ENCODE measurements around the gene ADAMTS5.

Gene ADAMTS5

DNA sequence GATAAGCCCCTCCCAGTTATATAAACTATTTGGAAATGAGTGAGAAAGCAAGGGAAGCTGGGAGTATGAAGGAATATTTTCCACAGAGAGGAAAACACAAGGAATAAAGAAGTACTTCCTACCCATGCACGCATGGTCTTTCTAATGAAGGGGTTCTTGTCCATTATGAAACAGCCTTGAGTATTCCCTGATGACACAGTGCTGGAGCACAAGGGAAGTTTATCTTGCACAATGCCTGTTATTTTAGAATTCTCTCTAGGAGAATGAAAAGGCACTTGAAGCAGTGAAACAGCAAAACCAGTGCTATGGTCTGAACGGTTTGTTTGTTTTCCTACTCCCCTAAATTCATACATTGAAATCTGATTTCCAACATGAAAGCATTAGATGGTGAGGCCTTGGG is 83.1 kb downstream of the ADAMTS5 start:
- DNase-seq, result no peak

DNA sequence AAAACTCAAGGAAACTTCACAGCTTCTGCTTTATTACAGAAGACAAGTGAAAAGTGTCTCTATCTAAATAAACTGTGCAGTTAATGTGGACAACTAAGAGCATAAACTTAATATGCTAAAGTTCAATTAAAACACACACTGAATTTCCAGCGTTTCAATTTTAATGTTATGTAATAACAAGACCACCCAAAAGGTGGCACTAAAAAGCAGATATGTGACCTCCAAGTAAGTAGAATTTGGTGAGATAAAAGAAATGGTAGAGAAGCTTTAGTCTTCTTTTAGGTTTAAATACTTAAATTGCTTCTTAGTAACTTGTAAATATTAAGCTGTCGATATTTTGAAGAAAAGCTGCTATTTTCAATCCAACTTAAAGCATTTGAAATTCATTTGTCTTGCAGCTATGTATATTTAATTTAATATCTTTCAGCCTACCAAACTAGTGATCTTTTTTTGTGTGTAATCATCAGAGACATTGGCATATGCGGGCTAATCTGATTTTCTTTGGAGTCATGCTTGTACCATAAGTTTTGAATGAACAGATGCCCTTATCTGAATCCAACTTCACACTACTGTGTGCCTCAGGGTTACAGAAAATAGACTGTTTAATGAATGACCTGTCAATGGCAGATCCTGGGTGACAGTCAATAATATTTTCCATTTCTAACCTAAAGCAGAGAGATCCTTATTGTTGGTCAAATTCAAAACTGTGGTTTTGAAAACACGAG is 85.2 kb downstream of the ADAMTS5 start:
- DNase-seq, result no peak

DNA sequence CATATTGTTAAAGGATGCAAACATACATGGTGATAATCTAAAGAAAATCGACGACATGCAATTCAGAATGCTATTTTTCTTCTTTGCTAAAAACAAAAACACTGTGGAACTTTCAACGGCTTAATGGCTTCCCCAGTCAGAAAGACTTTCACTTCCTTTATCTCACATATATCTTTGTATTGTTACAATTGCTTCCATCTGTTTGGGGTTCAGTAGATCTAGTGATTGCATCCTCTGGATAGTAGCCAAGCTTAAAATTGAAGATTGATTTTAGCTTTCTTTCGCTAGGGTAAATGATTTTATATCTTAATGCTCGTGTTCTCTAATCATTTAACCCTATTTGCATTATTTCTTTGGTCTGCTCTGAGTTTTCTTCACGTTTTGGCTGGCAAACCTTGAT is 89.9 kb downstream of the ADAMTS5 start:
- no peak for DNase-seq

DNA sequence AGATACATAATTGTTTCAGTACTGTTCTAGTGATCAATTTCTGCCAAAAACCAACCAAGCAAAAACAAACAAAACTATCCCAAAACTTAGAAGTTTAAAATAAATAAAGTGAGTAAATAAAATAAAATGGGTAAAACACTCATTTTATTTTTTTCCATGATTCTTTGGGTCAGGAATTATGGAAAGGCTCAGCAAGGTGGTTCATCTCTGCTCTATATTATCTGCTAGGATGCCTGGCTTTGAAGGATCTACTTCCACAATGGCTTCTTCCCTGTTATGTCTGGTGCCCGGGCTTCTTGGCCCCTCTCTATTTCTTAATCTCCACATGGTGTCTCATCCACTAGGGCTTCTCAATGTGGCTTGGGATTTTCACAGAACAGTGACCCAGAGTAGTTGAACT is 92.5 kb downstream of the ADAMTS5 start:
- no peak for DNase-seq

Measured in stimulated activated CD4-positive, alpha-beta T cell treated with anti-CD3 and anti-CD28 coated beads, Interleukin-1b, Interleukin-23, amount 100 ng/mL, for 48 hours (primary cell).